NCI-H1417 treated with DMSO at 0.1 percent for 48 hours (cell line): ENCODE data around the gene IGF1R.

ENCODE experiments used
- DNase-seq: peaks from one replicate; lab custom pipeline; 2025; lab: John Stamatoyannopoulos, UW

Gene IGF1R

DNA sequence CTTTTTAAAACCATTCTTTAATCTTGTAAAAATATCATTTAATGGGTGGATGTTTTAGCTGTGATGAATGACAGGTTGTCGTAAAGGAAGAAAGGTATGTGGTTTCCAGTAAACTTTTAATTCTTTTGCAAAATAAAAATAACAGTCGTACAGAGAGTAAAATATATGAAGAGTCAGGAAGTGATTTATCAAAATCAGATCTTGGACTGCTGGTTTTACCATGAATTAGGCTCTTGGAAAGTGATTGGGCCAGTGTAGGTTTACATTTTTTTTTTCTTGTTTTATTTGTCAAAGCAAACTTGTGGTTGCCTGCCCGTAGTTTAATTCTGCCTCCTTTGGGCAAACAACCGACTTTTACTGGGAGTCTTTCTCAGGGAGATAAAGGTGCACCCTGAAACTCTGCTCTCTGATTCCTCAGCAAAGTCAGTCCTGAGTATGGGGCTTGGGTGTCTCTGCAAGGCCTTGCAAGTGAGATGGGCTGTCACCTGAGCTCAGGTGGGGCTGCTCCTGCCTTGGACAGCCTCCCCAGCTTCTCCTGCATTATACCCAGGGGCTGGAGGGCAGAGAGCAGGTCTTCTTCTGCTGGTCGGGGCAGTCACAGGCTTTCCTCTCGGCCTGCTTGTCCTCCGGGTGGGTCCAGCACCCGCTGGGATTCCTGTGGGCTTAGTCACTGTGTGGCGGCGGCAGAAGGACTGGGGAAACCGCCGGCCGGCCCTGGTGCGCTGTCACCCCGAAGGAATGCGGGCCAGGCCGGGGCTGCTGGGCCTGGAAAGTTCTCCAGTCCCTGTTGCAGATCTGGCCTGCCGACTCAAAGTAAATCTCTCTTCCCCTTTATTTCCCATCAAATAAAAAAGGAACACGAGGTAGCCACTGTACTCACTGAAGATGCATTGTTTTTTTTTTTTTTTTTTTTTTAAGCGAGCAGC, 79.0 kb downstream of the IGF1R start:
- DNase-seq = no peak

GRCh38 chr15:98728082-98728810, 79.9 kb downstream of the IGF1R start:
- DNase-seq = no peak

GRCh38 chr15:98728811-98729160, 80.4 kb downstream of the IGF1R start:
- no peak for DNase-seq

- DNase-seq = no peak
These were observed 81.2 kb downstream of the IGF1R start for GRCh38 chr15:98729446-98730042.

- no peak for DNase-seq
These were observed 82.7 kb downstream of the IGF1R start for GRCh38 chr15:98730860-98731711.

- no peak for DNase-seq
These were observed 83.5 kb downstream of the IGF1R start for GRCh38 chr15:98731712-98732450.

DNA sequence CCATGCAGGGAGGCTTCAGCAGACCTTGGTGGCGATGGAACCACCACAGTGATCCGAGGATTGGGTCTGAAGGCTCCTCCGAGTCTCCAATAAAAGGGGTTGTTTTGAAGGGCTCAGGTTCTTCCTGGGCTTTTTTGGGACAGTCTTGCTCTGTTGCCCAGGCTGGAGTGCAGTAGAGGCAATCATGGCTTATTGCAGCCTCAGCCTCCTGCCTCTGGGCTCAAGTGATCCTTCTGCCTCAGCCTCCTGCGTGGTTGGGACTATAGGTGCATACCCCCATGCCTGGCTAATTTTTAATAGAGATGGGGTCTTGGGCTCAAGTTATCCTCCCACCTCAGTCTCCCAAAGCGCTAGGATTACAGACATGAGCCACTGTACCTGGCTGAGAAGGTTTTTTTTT, 84.8 kb downstream of the IGF1R start:
- no peak for DNase-seq

- no peak for DNase-seq
These were observed 86.3 kb downstream of the IGF1R start for GRCh38 chr15:98734466-98735199.

- no peak for DNase-seq
These were observed 87.0 kb downstream of the IGF1R start for GRCh38 chr15:98735304-98735703.

- DNase-seq = no peak
These were observed 87.7 kb downstream of the IGF1R start for GRCh38 chr15:98735895-98736617.

DNA sequence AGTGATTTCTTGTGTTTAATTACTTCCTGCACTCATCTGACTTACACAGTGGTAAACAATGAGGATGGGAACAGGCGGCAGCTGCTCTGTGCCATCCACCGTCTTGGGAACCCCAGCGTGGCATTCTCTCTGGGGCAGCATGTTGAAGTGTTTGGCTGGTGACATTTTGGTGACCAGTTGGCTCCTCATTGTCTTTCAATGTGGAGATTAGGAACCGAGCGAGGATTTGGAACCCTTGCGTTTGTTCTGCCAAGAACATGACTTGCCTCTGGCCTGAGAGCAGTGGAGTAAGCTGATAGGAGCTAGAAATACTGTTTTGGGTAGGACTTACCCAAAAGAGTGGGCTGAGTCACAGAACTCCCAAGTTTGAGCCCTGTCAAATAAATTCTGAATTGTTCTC, 88.8 kb downstream of the IGF1R start:
- no peak for DNase-seq

- DNase-seq = no peak
These were observed 89.4 kb downstream of the IGF1R start for GRCh38 chr15:98737721-98738120.

- DNase-seq = no peak
These were observed 90.5 kb downstream of the IGF1R start for GRCh38 chr15:98738689-98739401.

- DNase-seq = no peak
These were observed 92.0 kb downstream of the IGF1R start for GRCh38 chr15:98740295-98740694.

GRCh38 chr15:98740963-98741362, 92.6 kb downstream of the IGF1R start:
- no peak for DNase-seq

DNA sequence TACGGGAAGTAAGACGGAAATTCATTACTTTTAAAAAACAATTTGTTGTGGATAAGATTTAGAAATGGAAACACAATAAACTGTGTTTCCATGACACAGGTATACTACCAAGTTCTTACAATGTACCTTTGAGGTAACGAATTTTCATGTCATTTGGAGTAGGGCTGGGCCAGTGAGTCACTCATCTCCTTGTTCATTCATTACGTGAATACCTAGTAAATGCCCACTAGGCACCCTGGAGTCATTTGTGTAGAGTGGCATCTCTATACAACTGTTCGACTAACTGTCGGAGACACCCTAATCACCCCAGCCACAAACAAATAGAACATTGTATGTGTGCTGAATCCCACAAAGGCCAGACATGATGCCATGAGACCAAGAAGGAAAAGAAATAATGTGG, 94.8 kb downstream of the IGF1R start:
- DNase-seq = no peak

GRCh38 chr15:98744506-98744905, 96.2 kb downstream of the IGF1R start:
- DNase-seq = no peak

DNA sequence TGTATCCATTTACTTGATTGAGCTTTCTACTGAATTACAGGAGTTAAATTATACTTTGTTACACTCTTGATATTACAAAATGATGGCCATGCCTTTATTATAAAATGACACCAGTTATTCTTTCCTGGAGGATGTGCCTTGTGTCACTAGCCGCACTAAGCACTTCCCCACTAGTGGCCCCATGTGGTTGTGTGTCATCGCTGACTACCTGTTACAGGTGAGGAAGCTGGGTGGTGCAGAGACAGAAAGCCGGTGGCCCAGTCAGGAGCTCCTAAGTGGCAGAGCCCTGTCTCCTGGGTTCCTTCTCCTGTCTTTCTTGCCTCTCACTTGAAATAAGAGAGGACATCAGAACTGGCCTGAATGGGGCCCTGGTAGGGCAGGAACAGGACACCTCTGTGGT, 96.8 kb downstream of the IGF1R start:
- DNase-seq = no peak

GRCh38 chr15:98745650-98746374, 97.5 kb downstream of the IGF1R start:
- DNase-seq = no peak
